ENCODE data around the gene SMG9.

Gene SMG9

GRCh38 chr19:43691755-43692154, 63.0 kb downstream of the SMG9 start:
- no peak overlapping the region for H2AFZ ChIP-seq (ENCODE audit: low read depth, low read length)
- H3K27ac ChIP-seq (ENCODE audit: low read length): no peak overlapping the region
- no peaks in the 10 kb centered on the region for H4K20me1 ChIP-seq (ENCODE audit: insufficient read depth, low read length)
- peaks cover 14% of the 10 kb centered on the region for H3K9me3 ChIP-seq (ENCODE audit: insufficient read depth, low read length)
- no peaks in the 10 kb centered on the region for H3K79me2 ChIP-seq (ENCODE audit: low read length)
- no peaks in the 10 kb centered on the region for H3K4me1 ChIP-seq (ENCODE audit: low read length)
- TF ChIP-seq CTCF (IDR thresholded peaks at IDR 0.05; ENCODE audit: low read depth, low read length) (no peak), EZH2phosphoT487 (IDR thresholded peaks at IDR 0.05; ENCODE audit: low read depth) (no peak)
- peaks cover 3% of the 10 kb centered on the region for H3K36me3 ChIP-seq (replicated peaks; ENCODE audit: low read depth, low read length)
- H3K4me3 ChIP-seq (ENCODE audit: low read length): no peak overlapping the region
- H3K4me2 ChIP-seq (ENCODE audit: low read length): no peak overlapping the region
- H3K9ac ChIP-seq (ENCODE audit: low read length): no peak overlapping the region
- 0 out of 2 replicates have a peak, but pooled peaks cover 4% of the 10 kb centered on the region for H3K27me3 ChIP-seq (ENCODE audit: low read depth, low read length)

- Histone ChIP-seq H4K20me1 (ENCODE audit: insufficient read depth, low read length) (no peaks in the 10 kb centered on the region), H3K79me2 (ENCODE audit: low read length) (no peaks in the 10 kb centered on the region), H3K4me1 (ENCODE audit: low read length) (no peaks in the 10 kb centered on the region), H3K9me3 (ENCODE audit: insufficient read depth, low read length) (peaks cover 14% of the 10 kb centered on the region), H3K27me3 (ENCODE audit: low read depth, low read length) (0 out of 2 replicates have a peak, but pooled peaks cover 4% of the 10 kb centered on the region), H3K4me3 (ENCODE audit: low read length) (no peak overlapping the region), H3K9ac (ENCODE audit: low read length) (no peak overlapping the region), H3K36me3 (replicated peaks; ENCODE audit: low read depth, low read length) (peaks cover 3% of the 10 kb centered on the region), H3K4me2 (ENCODE audit: low read length) (no peak overlapping the region), H3K27ac (ENCODE audit: low read length) (no peak overlapping the region), H2AFZ (ENCODE audit: low read depth, low read length) (no peak overlapping the region)
- no peak for TF ChIP-seq CTCF (IDR thresholded peaks at IDR 0.05; ENCODE audit: low read depth, low read length)
- TF ChIP-seq EZH2phosphoT487 (IDR thresholded peaks at IDR 0.05; ENCODE audit: low read depth): no peak
Observed at GRCh38 chr19:43690890-43691289, 63.9 kb downstream of the SMG9 start.

GRCh38 chr19:43690444-43690843, 64.3 kb downstream of the SMG9 start:
- H3K4me3 ChIP-seq (ENCODE audit: low read length): no peak overlapping the region
- TF ChIP-seq EZH2phosphoT487 (IDR thresholded peaks at IDR 0.05; ENCODE audit: low read depth) (no peak), CTCF (IDR thresholded peaks at IDR 0.05; ENCODE audit: low read depth, low read length) (no peak)
- no peak overlapping the region for H2AFZ ChIP-seq (ENCODE audit: low read depth, low read length)
- no peak overlapping the region for H3K27ac ChIP-seq (ENCODE audit: low read length)
- no peak overlapping the region for H3K9ac ChIP-seq (ENCODE audit: low read length)
- peaks cover 3% of the 10 kb centered on the region for H3K36me3 ChIP-seq (replicated peaks; ENCODE audit: low read depth, low read length)
- H3K4me1 ChIP-seq (ENCODE audit: low read length): no peaks in the 10 kb centered on the region
- no peaks in the 10 kb centered on the region for H4K20me1 ChIP-seq (ENCODE audit: insufficient read depth, low read length)
- 0 out of 2 replicates have a peak, but pooled peaks cover 4% of the 10 kb centered on the region for H3K27me3 ChIP-seq (ENCODE audit: low read depth, low read length)
- peaks cover 14% of the 10 kb centered on the region for H3K9me3 ChIP-seq (ENCODE audit: insufficient read depth, low read length)
- H3K79me2 ChIP-seq (ENCODE audit: low read length): no peaks in the 10 kb centered on the region
- H3K4me2 ChIP-seq (ENCODE audit: low read length): no peak overlapping the region

GRCh38 chr19:43688059-43688701, 66.6 kb downstream of the SMG9 start:
- H3K4me2 ChIP-seq (ENCODE audit: low read length): no peak overlapping the region
- no peak for TF ChIP-seq EZH2phosphoT487 (IDR thresholded peaks at IDR 0.05; ENCODE audit: low read depth)
- no peak for TF ChIP-seq CTCF (IDR thresholded peaks at IDR 0.05; ENCODE audit: low read depth, low read length)
- peaks cover 3% of the 10 kb centered on the region for H3K36me3 ChIP-seq (replicated peaks; ENCODE audit: low read depth, low read length)
- no peaks in the 10 kb centered on the region for H3K79me2 ChIP-seq (ENCODE audit: low read length)
- peaks cover 14% of the 10 kb centered on the region for H3K9me3 ChIP-seq (ENCODE audit: insufficient read depth, low read length)
- no peak overlapping the region for H2AFZ ChIP-seq (ENCODE audit: low read depth, low read length)
- H3K27ac ChIP-seq (ENCODE audit: low read length): no peak overlapping the region
- H3K4me1 ChIP-seq (ENCODE audit: low read length): peaks cover 7% of the 10 kb centered on the region
- no peaks in the 10 kb centered on the region for H4K20me1 ChIP-seq (ENCODE audit: insufficient read depth, low read length)
- H3K4me3 ChIP-seq (ENCODE audit: low read length): no peak overlapping the region
- H3K27me3 ChIP-seq (ENCODE audit: low read depth, low read length): 0 out of 2 replicates have a peak, but pooled peaks cover 4% of the 10 kb centered on the region
- no peak overlapping the region for H3K9ac ChIP-seq (ENCODE audit: low read length)

Data from OCI-LY3 (cell line).